ENCODE results near the gene GRAMD2B. TPM values are rescaled to one million over a fixed set of nuclear protein-coding genes. Genes with fewer than 3 reads are reported as not detected.
A peak's percentile ranks its signal among the peaks of the same experiment; 100 is the strongest.
"Not testable (repeated sequence)": the region's sequence is repeated elsewhere in the genome, so short reads cannot be mapped to it uniquely, and the experiment has no call there.

Gene GRAMD2B, protein sequence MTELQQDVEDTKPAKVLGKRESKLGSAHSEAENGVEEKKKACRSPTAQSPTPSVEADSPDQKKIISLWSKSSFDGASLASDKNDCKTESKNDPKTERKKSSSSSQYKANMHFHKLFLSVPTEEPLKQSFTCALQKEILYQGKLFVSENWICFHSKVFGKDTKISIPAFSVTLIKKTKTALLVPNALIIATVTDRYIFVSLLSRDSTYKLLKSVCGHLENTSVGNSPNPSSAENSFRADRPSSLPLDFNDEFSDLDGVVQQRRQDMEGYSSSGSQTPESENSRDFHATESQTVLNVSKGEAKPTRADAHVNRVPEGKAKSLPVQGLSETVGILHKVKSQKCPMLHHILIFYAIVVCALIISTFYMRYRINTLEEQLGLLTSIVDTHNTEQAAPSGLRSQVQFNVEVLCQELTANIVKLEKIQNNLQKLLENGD
- 10 to 100 TPM; 21.3 to 25.9 (median 25.2) TPM for polyA plus RNA-seq (ENCODE audit: insufficient read length in 3 of 3)

DNA sequence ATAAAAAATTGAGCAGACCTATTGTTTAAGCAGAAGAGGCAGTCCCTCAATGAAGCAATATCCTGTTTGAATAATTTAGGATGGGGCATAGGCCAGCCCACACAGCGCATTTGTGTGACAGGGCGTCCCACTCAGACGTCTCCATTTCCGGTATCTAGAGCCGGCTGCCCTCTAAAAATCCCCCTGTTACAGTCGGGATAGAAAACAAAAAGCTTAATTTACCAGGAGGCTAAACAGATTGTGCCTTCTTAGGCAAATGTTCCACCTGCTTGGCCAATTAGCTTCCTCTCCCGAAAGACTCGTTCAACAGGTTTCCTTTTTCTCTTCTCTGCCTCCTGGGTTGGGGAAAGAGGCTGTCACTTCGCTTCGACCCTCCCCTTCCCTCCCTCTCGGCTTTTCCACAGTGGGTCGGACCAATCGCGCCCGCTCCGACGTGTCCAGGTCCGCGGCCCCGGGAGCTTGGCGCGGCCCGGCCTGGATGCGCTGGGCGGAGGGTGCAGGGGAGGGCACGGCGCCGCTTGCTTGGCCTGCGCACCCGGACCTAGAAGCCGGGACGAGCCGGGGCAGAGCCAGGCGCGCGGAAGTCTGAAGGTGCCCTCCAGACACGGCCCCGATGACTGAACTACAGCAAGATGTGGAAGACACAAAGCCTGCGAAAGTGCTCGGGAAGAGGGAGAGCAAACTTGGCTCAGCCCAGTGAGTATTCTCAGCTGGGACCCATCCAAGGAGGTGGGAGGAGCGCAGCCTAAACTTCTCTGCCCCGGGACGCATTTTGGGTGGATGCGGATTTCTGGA lies at the start of gene GRAMD2B:
Gene GRAMD2B (plus strand): TSS at position 416 of the 795 bp plus-strand sequence. CDS start 198 bp downstream, at position 614.
- peak; percentile 81 to 83 (median 83) for DNase-seq (ENCODE audit: low read depth in 3 of 3, low spot score in 2 of 3)

DNA sequence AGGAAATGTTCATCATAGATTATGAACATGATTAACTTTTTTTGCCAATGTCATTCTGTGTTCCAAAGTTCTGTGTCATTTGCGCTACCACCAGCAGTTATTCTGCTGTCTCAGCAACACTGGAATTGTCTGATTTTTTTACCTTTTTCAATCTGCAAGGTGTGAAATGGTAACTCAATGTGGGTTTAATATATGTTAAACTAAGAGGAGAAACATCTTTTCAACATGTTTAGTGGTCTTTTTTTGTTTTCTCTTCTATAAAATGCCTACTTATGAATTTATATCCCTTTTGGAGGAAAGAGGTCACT lies 49.1 kb upstream of the GRAMD2B start:
- no peak for DNase-seq (ENCODE audit: low read depth in 3 of 3, low spot score in 2 of 3)

DNA sequence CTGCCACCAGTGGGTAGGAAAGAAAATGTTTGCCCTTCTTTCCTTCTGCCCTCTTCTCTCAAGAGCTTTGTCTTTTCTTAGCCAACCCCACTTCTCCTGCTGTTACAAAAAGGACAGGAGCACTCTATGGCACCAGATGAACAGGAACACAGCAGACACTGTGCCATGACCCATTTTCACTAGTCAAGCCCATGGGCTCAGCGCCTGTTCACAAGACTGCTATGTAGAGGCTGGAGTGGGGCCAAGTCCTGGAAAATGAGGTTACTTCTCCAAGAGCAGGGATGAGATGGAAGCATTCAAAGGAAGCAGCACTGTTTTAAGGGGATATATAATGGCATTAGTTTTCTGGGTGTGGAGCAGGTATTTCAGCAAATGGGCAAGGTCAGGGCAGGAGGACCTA lies 46.8 kb upstream of the GRAMD2B start:
- DNase-seq (ENCODE audit: low read depth in 3 of 3, low spot score in 2 of 3): no peak

DNA sequence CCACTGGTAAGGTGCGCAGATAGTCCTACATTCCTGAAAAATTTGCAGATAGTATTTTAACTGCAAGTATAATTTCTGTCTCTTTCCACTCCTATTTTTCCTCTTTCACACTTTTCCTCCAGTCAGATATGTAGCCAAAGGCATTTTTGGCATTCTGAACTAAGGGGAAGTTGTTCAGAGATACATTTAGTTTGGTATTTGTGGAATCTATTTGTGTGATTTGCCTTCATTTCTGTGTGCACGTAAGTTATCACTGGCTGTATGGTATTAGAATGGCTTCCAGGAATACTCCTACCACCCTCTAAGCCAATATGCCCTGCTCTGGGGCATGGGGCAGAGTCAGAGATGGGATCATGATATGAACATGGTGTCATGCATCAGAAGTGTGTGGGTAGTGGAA lies 45.8 kb upstream of the GRAMD2B start:
- DNase-seq (ENCODE audit: low read depth in 3 of 3, low spot score in 2 of 3): no peak

DNA sequence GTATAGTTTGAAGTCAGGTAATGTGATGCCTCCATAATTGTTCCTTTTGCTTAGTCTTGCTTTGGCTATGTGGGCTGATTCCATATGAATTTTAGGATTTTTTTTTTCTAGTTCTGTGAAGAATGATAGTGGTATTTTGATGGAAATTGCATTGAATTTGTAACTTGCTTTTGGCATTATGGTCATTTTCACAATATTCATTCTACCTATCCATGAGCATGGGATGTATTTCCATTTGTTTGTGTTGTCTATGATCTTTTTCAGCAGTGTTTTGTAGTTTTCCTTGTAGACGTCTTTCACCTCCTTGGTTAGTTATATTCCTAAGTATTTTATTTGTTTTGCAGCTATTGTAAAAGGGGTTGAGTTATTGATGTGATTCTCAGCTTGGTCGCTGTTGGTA lies 42.9 kb upstream of the GRAMD2B start:
- not testable (repeated sequence) for DNase-seq (ENCODE audit: low read depth in 3 of 3, low spot score in 2 of 3)

DNA sequence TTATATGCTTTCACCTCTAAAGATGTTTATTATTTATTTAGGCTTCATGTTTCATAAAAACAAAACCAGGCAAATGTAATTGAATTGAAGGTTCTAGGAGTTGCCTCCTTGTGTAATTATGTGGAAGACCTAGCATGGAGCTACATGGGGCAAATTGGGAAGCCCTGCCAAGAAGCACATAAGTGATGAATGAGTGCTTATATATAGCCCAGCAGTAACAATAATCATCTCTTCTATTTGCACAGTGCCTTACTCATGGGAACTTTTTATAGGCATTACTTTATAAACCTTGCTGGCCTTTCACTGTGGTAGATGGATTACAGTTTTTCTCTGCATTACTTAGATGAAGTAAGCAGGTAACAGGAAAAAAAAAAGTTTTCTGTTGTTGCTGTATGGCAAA lies 40.0 kb upstream of the GRAMD2B start:
- DNase-seq (ENCODE audit: low read depth in 3 of 3, low spot score in 2 of 3): no peak

DNA sequence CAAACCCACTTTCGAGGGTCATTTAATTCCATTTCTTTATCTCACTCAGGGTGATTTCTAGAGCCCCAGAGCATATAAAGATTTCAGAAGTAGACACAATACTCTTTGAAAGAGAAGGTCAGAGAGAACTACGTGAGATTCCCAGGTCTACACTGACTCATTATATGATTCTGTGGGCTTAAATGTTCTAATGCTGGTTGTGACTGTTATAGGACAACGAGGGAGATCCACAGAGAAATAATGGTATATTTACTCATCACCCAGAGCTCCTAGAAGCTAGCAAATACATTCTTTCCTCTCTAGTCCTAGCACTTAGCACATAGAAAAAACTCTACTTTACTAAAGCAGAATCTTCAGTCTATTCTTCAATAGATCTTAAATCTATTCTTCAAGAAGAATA lies 39.4 kb upstream of the GRAMD2B start:
- DNase-seq (ENCODE audit: low read depth in 3 of 3, low spot score in 2 of 3): no peak

DNA sequence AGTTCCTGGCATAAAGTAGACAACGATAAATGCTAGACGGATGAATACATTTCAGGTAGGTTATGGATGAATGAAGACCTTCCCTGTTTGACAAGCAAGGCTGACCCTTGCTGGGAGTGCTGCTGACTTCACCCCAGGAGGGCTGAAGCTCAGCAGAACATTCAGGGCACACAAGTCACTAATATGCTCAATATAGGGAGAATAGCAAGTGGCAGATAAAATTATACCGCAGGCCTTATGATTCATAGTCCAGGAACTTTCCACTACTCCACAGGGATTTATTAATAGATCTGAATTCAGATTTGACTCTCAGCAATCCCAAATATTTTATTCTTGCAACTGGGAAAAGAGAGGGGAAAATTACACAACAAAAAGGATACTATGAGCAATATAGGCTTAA lies 38.2 kb upstream of the GRAMD2B start:
- no peak for DNase-seq (ENCODE audit: low read depth in 3 of 3, low spot score in 2 of 3)

DNA sequence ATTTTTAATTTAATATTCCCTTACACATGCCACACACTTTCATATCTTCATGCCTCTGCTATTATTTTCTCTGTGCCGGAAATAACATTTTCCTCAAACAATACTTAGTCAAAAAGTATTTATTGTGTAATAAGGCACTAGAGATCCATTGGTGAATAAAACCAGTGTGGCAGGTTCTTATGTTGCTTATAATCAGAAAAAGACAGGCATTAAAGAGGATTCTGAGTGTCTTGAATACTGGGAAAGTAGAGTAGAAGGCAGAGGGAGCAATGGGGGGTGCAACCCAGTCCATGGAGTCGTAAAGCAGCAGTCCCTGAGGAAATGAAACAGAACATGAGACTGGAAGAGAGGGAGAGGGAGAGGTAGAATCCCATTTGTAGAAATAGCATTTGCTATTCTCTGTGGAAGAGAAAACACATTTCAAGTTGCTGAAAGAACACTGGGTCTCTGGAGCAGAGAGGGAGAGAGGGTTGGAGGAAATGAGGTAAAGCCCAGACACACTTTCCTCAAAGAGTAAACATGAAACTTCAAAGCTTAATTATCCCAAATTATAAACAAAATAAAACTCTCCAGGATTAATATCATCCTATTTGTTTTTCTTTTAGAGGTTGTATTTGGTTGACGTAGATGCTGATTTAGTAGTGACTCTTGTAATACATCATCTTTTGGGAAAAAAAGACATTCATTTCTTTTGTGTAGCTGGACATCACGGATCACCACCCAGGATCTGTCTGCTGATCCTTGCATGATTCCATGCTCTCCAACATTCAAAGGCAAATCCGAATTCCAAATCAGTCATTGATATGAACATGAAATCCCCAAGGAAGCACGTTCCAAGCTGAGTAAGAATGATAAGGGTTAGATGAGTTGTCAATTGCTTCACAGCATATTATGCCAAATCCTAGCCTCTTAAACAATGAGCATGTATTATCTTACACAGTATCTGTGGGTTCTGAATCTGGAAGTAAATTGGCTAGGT lies 37.4 kb upstream of the GRAMD2B start:
- DNase-seq (ENCODE audit: low read depth in 3 of 3, low spot score in 2 of 3): no peak

DNA sequence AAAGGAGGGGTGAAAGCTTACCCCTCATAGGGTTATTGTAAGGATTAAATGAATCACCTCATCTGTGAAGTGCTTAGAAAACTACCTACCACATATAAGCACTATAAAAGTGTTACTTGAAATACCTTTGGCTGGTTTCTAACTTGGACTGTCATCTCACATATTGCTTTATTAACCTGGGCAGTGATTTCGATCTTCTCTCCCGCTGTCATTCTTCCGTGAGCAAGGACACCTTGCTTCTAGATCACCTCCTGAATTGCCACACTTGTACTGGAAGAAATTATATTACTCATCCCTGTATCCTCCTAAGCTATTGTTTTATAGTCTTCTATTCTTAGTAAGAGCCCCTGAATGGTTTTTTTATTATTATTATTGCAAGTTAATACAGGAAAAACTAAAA lies 34.0 kb upstream of the GRAMD2B start:
- DNase-seq (ENCODE audit: low read depth in 3 of 3, low spot score in 2 of 3): no peak

DNA sequence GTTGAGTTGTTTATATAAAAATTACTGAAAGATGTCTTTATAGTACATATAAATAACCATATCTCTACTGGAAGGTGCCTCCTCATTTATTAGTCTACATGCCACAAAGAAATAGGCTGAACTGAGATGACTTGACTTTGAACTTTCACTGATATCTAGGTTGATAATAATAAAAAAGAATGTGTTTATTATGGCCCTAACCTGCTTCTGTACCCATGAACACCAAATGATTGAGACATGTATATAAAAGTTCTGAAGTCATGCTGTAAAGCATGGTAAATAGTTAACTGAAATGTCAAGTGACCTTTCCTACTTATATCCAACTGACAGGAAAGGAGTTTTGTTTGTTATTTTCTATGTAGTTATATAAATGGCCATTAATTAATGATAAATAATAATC lies 33.2 kb upstream of the GRAMD2B start:
- DNase-seq (ENCODE audit: low read depth in 3 of 3, low spot score in 2 of 3): no peak

DNA sequence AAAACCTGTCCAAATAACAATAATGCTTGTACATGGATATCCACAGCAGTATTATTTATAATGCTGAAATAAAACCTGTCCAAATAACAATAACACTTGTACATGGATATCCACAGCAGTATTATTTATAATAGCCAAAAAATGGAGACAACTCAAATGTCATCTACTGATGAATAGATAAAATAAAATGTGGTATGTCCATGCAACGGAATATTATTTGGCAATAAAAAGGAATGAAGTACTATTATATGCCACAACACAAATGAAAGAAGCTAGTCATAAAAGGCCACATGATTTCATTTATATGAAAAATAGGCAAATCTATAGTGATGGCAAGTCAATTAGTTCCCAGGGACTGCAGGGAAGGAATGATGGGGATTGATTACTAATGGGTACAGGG lies 31.8 kb upstream of the GRAMD2B start:
- DNase-seq (ENCODE audit: low read depth in 3 of 3, low spot score in 2 of 3): no peak

DNA sequence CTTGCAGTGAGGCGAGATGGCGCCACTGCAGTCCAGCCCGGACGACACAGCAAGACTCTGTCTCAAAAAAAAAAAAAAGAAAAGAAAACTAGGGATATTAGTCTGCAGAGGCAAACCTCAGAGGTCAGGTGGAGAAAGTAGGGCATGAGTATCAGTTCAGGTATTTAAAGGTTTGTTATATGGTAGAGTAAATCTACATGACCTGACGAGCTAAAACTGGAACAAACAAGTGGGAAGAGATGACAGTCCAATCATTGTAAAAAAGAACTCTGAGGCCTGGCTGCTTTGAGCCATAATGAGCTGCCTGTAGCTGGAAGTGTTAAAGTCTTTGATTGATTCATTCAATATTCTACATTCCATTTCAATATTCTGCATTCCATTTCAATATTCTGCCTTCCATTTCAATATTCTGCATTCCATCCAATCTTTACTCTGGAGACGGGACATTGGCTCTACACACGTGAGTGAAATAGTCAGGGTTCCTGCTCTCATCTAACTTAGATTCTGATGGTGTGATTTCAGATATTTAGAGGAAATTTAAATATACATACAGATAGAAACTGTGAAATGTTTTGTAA lies 28.9 kb upstream of the GRAMD2B start:
- DNase-seq (ENCODE audit: low read depth in 3 of 3, low spot score in 2 of 3): no peak

DNA sequence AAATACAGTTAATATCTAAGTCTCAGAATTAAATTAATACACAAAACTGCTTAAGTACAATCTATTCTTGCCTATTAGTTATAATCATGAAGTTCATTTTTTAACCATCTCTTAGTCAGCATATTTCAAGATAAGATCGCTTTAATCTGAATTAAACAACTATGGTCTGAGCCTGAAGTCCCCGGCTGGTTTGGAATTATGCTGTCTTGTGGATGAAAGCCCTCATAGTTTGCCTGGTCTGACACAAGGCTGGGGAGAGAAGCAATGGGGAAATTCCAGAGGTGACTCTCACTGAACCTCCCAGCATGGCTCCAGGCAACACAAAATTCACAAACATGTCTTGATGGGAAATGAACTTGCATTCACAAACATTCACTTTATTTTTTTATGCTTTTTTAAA lies 28.0 kb upstream of the GRAMD2B start:
- DNase-seq (ENCODE audit: low read depth in 3 of 3, low spot score in 2 of 3): no peak

DNA sequence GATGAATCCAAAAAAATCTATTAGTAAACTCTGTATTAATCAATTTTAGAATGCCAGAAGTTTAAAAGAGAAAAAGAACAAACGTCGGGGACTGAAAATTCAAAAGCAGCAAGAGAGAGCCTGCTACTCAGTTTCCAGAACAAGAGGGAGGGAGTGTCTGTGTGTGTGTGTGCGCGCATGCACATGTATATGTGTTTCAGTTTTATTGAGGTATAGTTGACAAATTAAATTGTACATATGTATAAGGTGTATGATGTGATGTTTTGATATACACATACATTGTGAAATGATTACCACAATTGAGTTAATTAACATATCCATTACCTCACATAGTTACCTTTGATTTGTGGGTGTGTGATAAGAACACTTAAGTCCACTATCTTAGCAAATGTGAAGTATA lies 27.6 kb upstream of the GRAMD2B start:
- DNase-seq (ENCODE audit: low read depth in 3 of 3, low spot score in 2 of 3): no peak

DNA sequence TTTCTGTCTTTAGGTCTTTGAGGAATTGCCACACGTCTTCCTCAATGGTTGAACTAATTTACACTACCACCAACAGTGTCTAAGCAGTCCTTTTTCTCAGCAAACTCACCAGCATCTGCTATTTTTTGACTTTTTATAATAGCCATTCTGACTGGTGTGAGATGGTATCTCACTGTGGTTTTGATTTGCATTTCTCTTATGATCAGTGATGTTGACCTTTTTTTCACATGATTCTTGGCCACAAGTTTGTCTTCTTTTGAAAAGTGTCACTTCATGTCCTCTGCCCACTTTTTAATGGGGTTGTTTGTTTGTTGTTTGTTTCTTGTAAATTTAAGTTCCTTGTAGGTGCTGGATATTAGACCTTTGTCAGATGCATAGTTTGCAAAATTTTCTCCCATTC lies 26.5 kb upstream of the GRAMD2B start:
- DNase-seq (ENCODE audit: low read depth in 3 of 3, low spot score in 2 of 3): not testable (repeated sequence)

DNA sequence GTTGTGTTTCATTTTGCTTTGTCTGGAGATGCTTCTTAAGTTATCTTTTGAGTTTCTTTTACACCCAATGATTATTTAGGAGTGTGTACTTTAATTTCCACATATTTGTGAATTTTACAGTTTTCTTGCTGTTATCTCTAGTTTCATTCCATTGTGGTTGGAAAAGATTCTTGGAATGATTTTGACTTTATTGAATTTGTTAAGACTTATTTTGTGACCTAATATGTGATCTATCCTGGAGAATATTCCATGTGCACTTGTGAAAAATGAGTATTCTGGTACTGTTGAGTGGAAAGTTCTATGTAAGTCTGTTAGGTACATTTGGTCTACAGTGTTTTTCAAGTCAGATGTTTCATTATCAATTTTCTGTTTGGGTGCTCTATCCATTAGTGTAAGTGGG lies 24.4 kb upstream of the GRAMD2B start:
- DNase-seq (ENCODE audit: low read depth in 3 of 3, low spot score in 2 of 3): no peak

DNA sequence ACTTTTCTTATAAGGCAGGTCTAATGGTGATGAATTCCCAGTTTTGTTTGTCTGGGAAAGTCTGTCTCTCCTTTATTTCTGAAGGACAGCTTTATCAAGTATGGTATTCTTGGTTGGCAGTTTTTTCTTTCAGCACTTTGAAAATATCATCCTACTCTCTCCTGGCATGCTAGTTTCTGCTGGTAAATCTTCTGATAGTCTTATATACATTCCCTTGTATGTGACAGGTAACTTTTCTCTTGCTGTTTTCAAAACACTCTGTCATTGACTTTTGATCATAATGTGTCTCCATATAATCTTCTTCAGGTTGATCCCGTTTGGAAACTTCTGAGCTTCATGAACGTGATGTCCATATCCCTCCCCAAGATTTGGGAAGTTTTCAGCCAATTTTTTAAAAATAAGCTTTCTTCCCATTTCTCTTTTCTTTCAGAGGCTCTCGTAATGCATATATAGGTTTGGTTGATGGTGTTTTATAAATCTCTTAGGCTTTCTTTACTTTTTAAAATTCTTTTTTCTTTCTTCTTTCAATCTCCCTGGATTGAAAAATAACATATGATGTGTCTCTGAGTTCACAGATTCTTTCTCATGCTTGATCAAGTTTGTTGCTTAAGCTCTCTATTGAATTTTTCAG lies 22.5 kb upstream of the GRAMD2B start:
- DNase-seq (ENCODE audit: low read depth in 3 of 3, low spot score in 2 of 3): no peak

DNA sequence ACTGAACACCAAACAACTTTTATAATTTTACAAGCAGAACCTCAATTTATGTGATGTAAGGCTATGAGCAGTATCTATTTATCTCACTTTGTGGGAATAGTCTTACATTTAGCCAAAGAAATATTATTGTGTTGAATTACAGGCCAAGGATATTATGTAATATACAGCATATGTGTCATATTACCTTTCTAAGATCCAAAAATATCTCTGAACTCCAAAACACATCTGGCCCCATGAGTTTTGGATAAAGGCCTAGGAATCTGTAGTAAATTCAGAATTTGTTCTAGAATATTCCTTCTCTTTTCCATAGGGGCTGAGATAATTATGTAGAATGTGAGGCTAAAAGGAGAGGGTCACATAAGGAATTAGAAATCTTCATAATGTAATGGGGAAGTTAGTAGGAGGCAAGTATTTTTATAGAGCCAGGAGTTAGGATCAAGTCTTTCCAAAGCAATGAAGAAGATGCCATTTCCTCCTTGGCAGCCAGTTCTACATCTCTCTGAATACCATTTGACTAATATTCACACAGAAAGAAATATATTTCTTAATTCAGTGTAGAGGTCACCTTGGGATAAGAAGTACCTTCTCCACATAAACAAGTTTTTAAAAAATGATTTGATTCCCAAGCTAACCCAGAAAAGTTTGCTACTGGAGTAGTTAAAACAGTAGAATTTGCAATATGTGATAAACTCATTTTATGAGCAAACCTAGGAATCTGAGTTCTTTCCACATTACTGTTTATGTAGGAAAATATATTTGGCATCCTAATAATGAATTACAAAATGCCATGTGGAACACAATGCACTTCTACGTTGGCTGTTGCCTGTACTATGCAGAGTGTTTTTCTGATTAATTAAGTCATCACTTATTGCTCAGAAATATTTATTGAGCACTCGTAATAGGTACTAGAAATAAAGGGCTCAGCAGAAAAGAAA lies 20.3 kb upstream of the GRAMD2B start:
- no peak for DNase-seq (ENCODE audit: low read depth in 3 of 3, low spot score in 2 of 3)
